ENCODE measurements around the gene MTRF1L. TPM values are rescaled to one million over a fixed set of nuclear protein-coding genes. Genes with fewer than 3 reads are reported as not detected.
A peak's percentile ranks its signal among the peaks of the same experiment; 100 is the strongest.

MTRF1L gene
- total RNA-seq (23.0 and 24.0 TPM in 2 replicates), polyA plus RNA-seq (9.8 and 10.8 TPM in 2 replicates), polyA minus RNA-seq (8.4 and 11.0 TPM in 2 replicates)
- total RNA-seq (2013), result 13.8 TPM

GRCh38 chr6:153002613-153003365 is at the start of gene MTRF1L:
MTRF1L (minus strand) TSS chr6:153002709; CDS start chr6:153002685, 24 bp downstream.
- H3K9me3 Mint-ChIP-seq (ENCODE audit: insufficient read depth), result no peaks in the 10 kb centered on the region
- CTCF ChIA-PET, result no interaction called here
- Histone ChIP-seq H3K9ac (ENCODE audit: low read length) (peak within 1 kb of the TSS; percentile 69), H3K79me2 (ENCODE audit: control insufficient read depth, insufficient read depth, low read length) (peaks cover 41% of the 10 kb centered on the region), H3K4me3 (ENCODE audit: control extremely low read depth in 1 of 5, extremely low read depth in 1 of 5, insufficient read depth in 1 of 5, low read depth in 2 of 5, low read length in 4 of 5) (peak within 1 kb of the TSS; percentile 71 to 94 (median 82)), H3K4me2 (replicated peaks; ENCODE audit: low read depth, low read length, poor library complexity, severe bottlenecking) (peak within 1 kb of the TSS; percentile 70), H3K27ac (ENCODE audit: low read length in 2 of 2) (peak within 1 kb of the TSS; percentile 72 to 89), H2AFZ (ENCODE audit: insufficient read depth, low read depth, low read length, poor library complexity, severe bottlenecking) (peak within 1 kb of the TSS; percentile 81), H3K36me3 (replicated peaks in 1 of 2; ENCODE audit: control extremely low read depth in 1 of 2, control insufficient read depth in 1 of 2, extremely low read depth in 1 of 2, insufficient read depth in 2 of 2, low read length in 1 of 2) (peaks cover 1 to 4% of the 10 kb centered on the region in 2 experiments), H4K20me1 (ENCODE audit: control insufficient read depth, insufficient read depth, low read length, poor library complexity, severe bottlenecking) (peaks cover 12% of the 10 kb centered on the region), H3K9me3 (ENCODE audit: control extremely low read depth in 1 of 3, control insufficient read depth in 2 of 3, insufficient read depth in 1 of 3, low read length in 2 of 3) (no peaks in the 10 kb centered on the region), H3K27me3 (replicated peaks in 1 of 4; ENCODE audit: control extremely low read depth in 1 of 4, control insufficient read depth in 3 of 4, insufficient read depth in 4 of 4, low read length in 3 of 4) (no peaks in the 10 kb centered on the region), H3K4me1 (ENCODE audit: control insufficient read depth in 2 of 2, insufficient read depth in 2 of 2, low read length in 2 of 2) (peaks cover 20 to 25% of the 10 kb centered on the region in 2 donors)
- ATAC-seq (ENCODE audit: low read depth) (peak; percentile 86), DNase-seq (peak; percentile 91)
- peak within 1 kb of the TSS; percentile 100 for H3K4me3 Mint-ChIP-seq
- TF ChIP-seq EZH2 (IDR thresholded peaks at IDR 0.05; ENCODE audit: borderline replicate concordance, insufficient read depth, low read depth, low read length, poor library complexity, severe bottlenecking), result no peak
- no peak for TF ChIP-seq CTCF (IDR thresholded peaks at IDR 0.05)
- intact Hi-C loops (cut with micrococcal nuclease), result loop anchor here (2.0 kb wide), 2 partner anchors 20 to 1612 kb away; partner anchors contain the start of genes FBXO5 and ZBTB2
- peak within 1 kb of the TSS; percentile 96 for H3K27ac Mint-ChIP-seq
- WGBS (ENCODE audit: insufficient coverage), result under 1% methylated on average over 43 of the region's 52 CpGs
- H3K27me3 Mint-ChIP-seq, result no peaks in the 10 kb centered on the region
- H3K4me1 Mint-ChIP-seq, result peaks cover 41% of the 10 kb centered on the region
- POLR2A ChIA-PET, result no interaction called here

- DNase-seq (no peak), ATAC-seq (ENCODE audit: low read depth) (no peak)
- no peak overlapping the region for H3K4me2 ChIP-seq (replicated peaks; ENCODE audit: low read depth, low read length, poor library complexity, severe bottlenecking)
- Mint-ChIP-seq H3K9me3 (ENCODE audit: insufficient read depth) (no peaks in the 10 kb centered on the region), H3K4me3 (no peak overlapping the region), H3K4me1 (no peaks in the 10 kb centered on the region), H3K27me3 (peaks cover 4% of the 10 kb centered on the region), H3K27ac (no peak overlapping the region)
- H3K9ac ChIP-seq (ENCODE audit: low read length), result no peak overlapping the region
- ChIA-PET POLR2A (no interaction called here), CTCF (no interaction called here)
- H3K36me3 ChIP-seq (replicated peaks in 1 of 2; ENCODE audit: control extremely low read depth in 1 of 2, control insufficient read depth in 1 of 2, extremely low read depth in 1 of 2, insufficient read depth in 2 of 2, low read length in 1 of 2), result no peaks in the 10 kb centered on the region
- no peak for TF ChIP-seq EZH2 (IDR thresholded peaks at IDR 0.05; ENCODE audit: borderline replicate concordance, insufficient read depth, low read depth, low read length, poor library complexity, severe bottlenecking)
- TF ChIP-seq CTCF (IDR thresholded peaks at IDR 0.05), result no peak
- intact Hi-C loops (cut with micrococcal nuclease), result no loop called here
- no peaks in the 10 kb centered on the region for H3K9me3 ChIP-seq (ENCODE audit: control extremely low read depth in 1 of 3, control insufficient read depth in 2 of 3, insufficient read depth in 1 of 3, low read length in 2 of 3)
- no peaks in the 10 kb centered on the region for H3K79me2 ChIP-seq (ENCODE audit: control insufficient read depth, insufficient read depth, low read length)
- no peak overlapping the region for H3K27ac ChIP-seq (ENCODE audit: low read length in 2 of 2)
- H4K20me1 ChIP-seq (ENCODE audit: control insufficient read depth, insufficient read depth, low read length, poor library complexity, severe bottlenecking), result no peaks in the 10 kb centered on the region
- H3K4me1 ChIP-seq (ENCODE audit: control insufficient read depth in 2 of 2, insufficient read depth in 2 of 2, low read length in 2 of 2), result no peaks in the 10 kb centered on the region
- H3K27me3 ChIP-seq (replicated peaks in 1 of 4; ENCODE audit: control extremely low read depth in 1 of 4, control insufficient read depth in 3 of 4, insufficient read depth in 4 of 4, low read length in 3 of 4), result no peaks in the 10 kb centered on the region
- no peak overlapping the region for H3K4me3 ChIP-seq (ENCODE audit: control extremely low read depth in 1 of 5, extremely low read depth in 1 of 5, insufficient read depth in 1 of 5, low read depth in 2 of 5, low read length in 4 of 5)
- no peak overlapping the region for H2AFZ ChIP-seq (ENCODE audit: insufficient read depth, low read depth, low read length, poor library complexity, severe bottlenecking)
Measured at GRCh38 chr6:153051801-153052200, 49.3 kb upstream of the MTRF1L start.

Measured in B cell (primary cell).